C4-2B (cell line): ENCODE results near the gene PCED1B.

Experiments used
- H3K27ac ChIP-seq: fragments of 450-650 bp; 2 replicates; pipeline ENCODE4 v1.5.1; 2017
- CTCF ChIP-seq: fragments of 450-650 bp; conservative IDR thresholded peaks from 2 replicates; pipeline ENCODE4 v1.5.1; 2017; ENCODE audit warnings: mild to moderate bottlenecking
- ZFX ChIP-seq: fragments of 450-650 bp; IDR thresholded peaks from 2 replicates; pipeline ENCODE4 v1.6.1; 2017

Gene PCED1B

GRCh38 chr12:47105914-47106674, 26.7 kb downstream of the PCED1B start:
- H3K27ac ChIP-seq = no peak overlapping the region; the same call in 1 of the 2 replicates
- TF ChIP-seq CTCF = no peak
- TF ChIP-seq ZFX = no peak

GRCh38 chr12:47107446-47107845, 28.0 kb downstream of the PCED1B start:
- TF ChIP-seq ZFX (no peak), CTCF (no peak)
- no peak overlapping the region for H3K27ac ChIP-seq

GRCh38 chr12:47107926-47108325, 28.5 kb downstream of the PCED1B start:
- no peak overlapping the region for H3K27ac ChIP-seq
- TF ChIP-seq CTCF (no peak), ZFX (no peak)

- TF ChIP-seq ZFX (no peak), CTCF (no peak)
Observed at GRCh38 chr12:47110011-47110541, 30.7 kb downstream of the PCED1B start.

GRCh38 chr12:47110718-47111391, 31.4 kb downstream of the PCED1B start:
- no peak overlapping the region for H3K27ac ChIP-seq
- no peak for TF ChIP-seq CTCF
- no peak for TF ChIP-seq ZFX

More at GRCh38 chr12:47110011-47110541, 30.7 kb downstream of the PCED1B start:
- H3K27ac ChIP-seq = no peak overlapping the region

- no peak overlapping the region for H3K27ac ChIP-seq
- no peak for TF ChIP-seq ZFX
- TF ChIP-seq CTCF = no peak
Observed at GRCh38 chr12:47111392-47111778, 32.0 kb downstream of the PCED1B start.

GRCh38 chr12:47111854-47112253, 32.4 kb downstream of the PCED1B start:
- no peak overlapping the region for H3K27ac ChIP-seq
- TF ChIP-seq CTCF (no peak), ZFX (no peak)
